ENCODE measurements around the gene RALGAPA1.
"Not testable (repeated sequence)": the region's sequence is repeated elsewhere in the genome, so short reads cannot be mapped to it uniquely, and the experiment has no call there.

Gene RALGAPA1

GRCh38 chr14:35761922-35762321, 47.2 kb downstream of the RALGAPA1 start:
- no peak for DNase-seq (ENCODE audit: low read depth)

- no peak for DNase-seq (ENCODE audit: low read depth)
Measured at GRCh38 chr14:35760143-35760542, 49.0 kb downstream of the RALGAPA1 start.

GRCh38 chr14:35758523-35759129, 50.5 kb downstream of the RALGAPA1 start:
- DNase-seq (ENCODE audit: low read depth) = no peak

GRCh38 chr14:35754671-35755070, 54.4 kb downstream of the RALGAPA1 start:
- no peak for DNase-seq (ENCODE audit: low read depth)

- DNase-seq (ENCODE audit: low read depth) = no peak
Measured at GRCh38 chr14:35752380-35752779, 56.7 kb downstream of the RALGAPA1 start.

GRCh38 chr14:35750202-35750904, 58.7 kb downstream of the RALGAPA1 start:
- no peak for DNase-seq (ENCODE audit: low read depth)

GRCh38 chr14:35747379-35747778, 61.7 kb downstream of the RALGAPA1 start:
- DNase-seq (ENCODE audit: low read depth) = no peak

- DNase-seq (ENCODE audit: low read depth) = no peak
Measured at GRCh38 chr14:35742442-35742841, 66.7 kb downstream of the RALGAPA1 start.

GRCh38 chr14:35742032-35742371, 67.1 kb downstream of the RALGAPA1 start:
- DNase-seq (ENCODE audit: low read depth) = no peak

GRCh38 chr14:35741345-35742031, 67.6 kb downstream of the RALGAPA1 start:
- no peak for DNase-seq (ENCODE audit: low read depth)

GRCh38 chr14:35740215-35740614, 68.9 kb downstream of the RALGAPA1 start:
- no peak for DNase-seq (ENCODE audit: low read depth)

- DNase-seq (ENCODE audit: low read depth) = not testable (repeated sequence)
Measured at GRCh38 chr14:35735163-35735562, 73.9 kb downstream of the RALGAPA1 start.

- DNase-seq (ENCODE audit: low read depth) = not testable (repeated sequence)
Measured at GRCh38 chr14:35733510-35733909, 75.6 kb downstream of the RALGAPA1 start.

- DNase-seq (ENCODE audit: low read depth) = no peak
Measured at GRCh38 chr14:35730871-35731270, 78.2 kb downstream of the RALGAPA1 start.

GRCh38 chr14:35727764-35728163, 81.3 kb downstream of the RALGAPA1 start:
- DNase-seq (ENCODE audit: low read depth) = no peak

GRCh38 chr14:35725930-35726329, 83.2 kb downstream of the RALGAPA1 start:
- no peak for DNase-seq (ENCODE audit: low read depth)

GRCh38 chr14:35715079-35715478, 94.0 kb downstream of the RALGAPA1 start:
- no peak for DNase-seq (ENCODE audit: low read depth)

- DNase-seq (ENCODE audit: low read depth) = no peak
Measured at GRCh38 chr14:35712466-35712865, 96.6 kb downstream of the RALGAPA1 start.

- DNase-seq (ENCODE audit: low read depth) = no peak
Measured at GRCh38 chr14:35708062-35708461, 101.0 kb downstream of the RALGAPA1 start.

GRCh38 chr14:35705636-35706035, 103.5 kb downstream of the RALGAPA1 start:
- DNase-seq (ENCODE audit: low read depth) = no peak

- DNase-seq (ENCODE audit: low read depth) = no peak
Measured at GRCh38 chr14:35704793-35705493, 104.2 kb downstream of the RALGAPA1 start.

GRCh38 chr14:35701531-35701930, 107.6 kb downstream of the RALGAPA1 start:
- no peak for DNase-seq (ENCODE audit: low read depth)

Measured in stimulated activated CD8-positive, alpha-beta memory T cell treated with anti-CD3 and anti-CD28 coated beads, Interleukin-7, amount 100 ng/mL, for 24 hours (primary cell).